HL-60 (cell line): ENCODE measurements around the gene ADGRA1.

ENCODE experiments used
- DNase-seq, 2 experiments: peaks; one replicate each; pipeline ENCODE4 v3.0.0-alpha.2; 2010 to 2020; ENCODE audit warnings: low read depth in 1 of 2, low spot score in 1 of 2
- H3K27ac ChIP-seq: fragments of 250-450 bp; sonication (Bioruptor Pico); replicated peaks from 2 replicates; pipeline ENCODE4 v1.5.1; 2020; ENCODE audit warnings: mild to moderate bottlenecking, moderate library complexity
- H3K27me3 ChIP-seq: fragments of 250-450 bp; sonication (Bioruptor Pico); 2 replicates; pipeline ENCODE4 v1.5.1; 2021; ENCODE audit warnings: mild to moderate bottlenecking, moderate library complexity; ENCODE audit not compliant: insufficient read depth, poor library complexity, severe bottlenecking
- H3K4me3 ChIP-seq: replicated peaks from 2 replicates; pipeline ENCODE4 v1.5.1; 2011; ENCODE audit warnings: mild to moderate bottlenecking, control low read depth, low read length; ENCODE audit not compliant: insufficient read depth
- GABPA ChIP-seq: IDR thresholded peaks from 2 replicates; pipeline ENCODE4 v1.6.1; 2012; ENCODE audit warnings: low read depth
- POLR2AphosphoS5 ChIP-seq: IDR thresholded peaks from 2 replicates; pipeline ENCODE4 v1.6.1; 2012; ENCODE audit warnings: low read depth
- SPI1 ChIP-seq: IDR thresholded peaks from 2 replicates; pipeline ENCODE4 v1.6.1; 2012; ENCODE audit warnings: low read depth, mild to moderate bottlenecking, borderline replicate concordance
- TF ChIP-seq, protein P1 (sequence below): IDR thresholded peaks from one replicate; pipeline ENCODE4 v1.5.1; 2011; ENCODE audit warnings: low read length, control low read depth, inconsistent platforms; ENCODE audit not compliant: insufficient read depth
- TF ChIP-seq, protein P2 (sequence below): IDR thresholded peaks from 2 replicates; pipeline ENCODE4 v1.6.1; 2012; ENCODE audit warnings: low read depth; ENCODE audit not compliant: insufficient replicate concordance

ADGRA1 gene

DNA sequence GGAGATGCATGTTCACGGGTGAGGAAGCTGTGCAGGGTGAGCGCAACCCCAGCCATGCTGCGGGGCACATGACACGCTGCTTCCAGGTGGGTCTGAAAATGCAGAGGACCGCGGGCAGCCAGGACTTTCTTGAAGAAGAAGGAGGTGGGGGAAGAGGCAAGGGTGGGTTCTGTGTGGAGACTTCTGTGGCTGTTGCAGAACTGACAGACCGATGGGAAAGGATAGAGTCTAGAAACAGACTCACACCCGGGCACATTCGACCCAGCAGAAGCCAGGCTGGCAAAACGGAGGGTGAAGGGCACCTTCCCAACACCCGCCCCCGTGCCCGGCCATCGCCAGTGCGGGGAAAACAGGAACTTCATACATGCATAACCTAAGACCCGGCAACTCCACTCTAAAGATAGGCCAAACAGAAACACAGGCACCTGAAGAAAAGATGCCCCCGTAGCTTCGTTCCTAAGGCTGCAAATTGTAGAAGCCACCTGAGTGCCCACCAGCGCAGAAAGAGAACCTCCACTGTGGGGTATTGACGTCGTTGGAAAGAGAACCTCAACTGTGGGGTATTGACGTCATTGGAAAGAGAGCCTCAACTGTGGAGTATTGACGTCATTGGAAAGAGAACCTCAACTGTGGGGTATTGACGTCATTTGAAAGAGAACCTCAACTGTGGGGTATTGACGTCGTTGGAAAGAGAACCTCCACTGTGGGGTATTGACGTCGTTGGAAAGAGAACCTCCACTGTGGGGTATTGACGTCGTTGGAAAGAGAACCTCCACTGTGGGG, 67.5 kb downstream of the ADGRA1 start:
- TF ChIP-seq SPI1 (no peak), POLR2AphosphoS5 (no peak), GABPA (no peak)
- TF ChIP-seq, protein P1, sequence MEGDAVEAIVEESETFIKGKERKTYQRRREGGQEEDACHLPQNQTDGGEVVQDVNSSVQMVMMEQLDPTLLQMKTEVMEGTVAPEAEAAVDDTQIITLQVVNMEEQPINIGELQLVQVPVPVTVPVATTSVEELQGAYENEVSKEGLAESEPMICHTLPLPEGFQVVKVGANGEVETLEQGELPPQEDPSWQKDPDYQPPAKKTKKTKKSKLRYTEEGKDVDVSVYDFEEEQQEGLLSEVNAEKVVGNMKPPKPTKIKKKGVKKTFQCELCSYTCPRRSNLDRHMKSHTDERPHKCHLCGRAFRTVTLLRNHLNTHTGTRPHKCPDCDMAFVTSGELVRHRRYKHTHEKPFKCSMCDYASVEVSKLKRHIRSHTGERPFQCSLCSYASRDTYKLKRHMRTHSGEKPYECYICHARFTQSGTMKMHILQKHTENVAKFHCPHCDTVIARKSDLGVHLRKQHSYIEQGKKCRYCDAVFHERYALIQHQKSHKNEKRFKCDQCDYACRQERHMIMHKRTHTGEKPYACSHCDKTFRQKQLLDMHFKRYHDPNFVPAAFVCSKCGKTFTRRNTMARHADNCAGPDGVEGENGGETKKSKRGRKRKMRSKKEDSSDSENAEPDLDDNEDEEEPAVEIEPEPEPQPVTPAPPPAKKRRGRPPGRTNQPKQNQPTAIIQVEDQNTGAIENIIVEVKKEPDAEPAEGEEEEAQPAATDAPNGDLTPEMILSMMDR: no peak
- TF ChIP-seq, protein P2, sequence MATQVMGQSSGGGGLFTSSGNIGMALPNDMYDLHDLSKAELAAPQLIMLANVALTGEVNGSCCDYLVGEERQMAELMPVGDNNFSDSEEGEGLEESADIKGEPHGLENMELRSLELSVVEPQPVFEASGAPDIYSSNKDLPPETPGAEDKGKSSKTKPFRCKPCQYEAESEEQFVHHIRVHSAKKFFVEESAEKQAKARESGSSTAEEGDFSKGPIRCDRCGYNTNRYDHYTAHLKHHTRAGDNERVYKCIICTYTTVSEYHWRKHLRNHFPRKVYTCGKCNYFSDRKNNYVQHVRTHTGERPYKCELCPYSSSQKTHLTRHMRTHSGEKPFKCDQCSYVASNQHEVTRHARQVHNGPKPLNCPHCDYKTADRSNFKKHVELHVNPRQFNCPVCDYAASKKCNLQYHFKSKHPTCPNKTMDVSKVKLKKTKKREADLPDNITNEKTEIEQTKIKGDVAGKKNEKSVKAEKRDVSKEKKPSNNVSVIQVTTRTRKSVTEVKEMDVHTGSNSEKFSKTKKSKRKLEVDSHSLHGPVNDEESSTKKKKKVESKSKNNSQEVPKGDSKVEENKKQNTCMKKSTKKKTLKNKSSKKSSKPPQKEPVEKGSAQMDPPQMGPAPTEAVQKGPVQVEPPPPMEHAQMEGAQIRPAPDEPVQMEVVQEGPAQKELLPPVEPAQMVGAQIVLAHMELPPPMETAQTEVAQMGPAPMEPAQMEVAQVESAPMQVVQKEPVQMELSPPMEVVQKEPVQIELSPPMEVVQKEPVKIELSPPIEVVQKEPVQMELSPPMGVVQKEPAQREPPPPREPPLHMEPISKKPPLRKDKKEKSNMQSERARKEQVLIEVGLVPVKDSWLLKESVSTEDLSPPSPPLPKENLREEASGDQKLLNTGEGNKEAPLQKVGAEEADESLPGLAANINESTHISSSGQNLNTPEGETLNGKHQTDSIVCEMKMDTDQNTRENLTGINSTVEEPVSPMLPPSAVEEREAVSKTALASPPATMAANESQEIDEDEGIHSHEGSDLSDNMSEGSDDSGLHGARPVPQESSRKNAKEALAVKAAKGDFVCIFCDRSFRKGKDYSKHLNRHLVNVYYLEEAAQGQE: no peak
- DNase-seq: no peak
- peaks cover 22% of the 10 kb centered on the region for H3K27me3 ChIP-seq

DNA sequence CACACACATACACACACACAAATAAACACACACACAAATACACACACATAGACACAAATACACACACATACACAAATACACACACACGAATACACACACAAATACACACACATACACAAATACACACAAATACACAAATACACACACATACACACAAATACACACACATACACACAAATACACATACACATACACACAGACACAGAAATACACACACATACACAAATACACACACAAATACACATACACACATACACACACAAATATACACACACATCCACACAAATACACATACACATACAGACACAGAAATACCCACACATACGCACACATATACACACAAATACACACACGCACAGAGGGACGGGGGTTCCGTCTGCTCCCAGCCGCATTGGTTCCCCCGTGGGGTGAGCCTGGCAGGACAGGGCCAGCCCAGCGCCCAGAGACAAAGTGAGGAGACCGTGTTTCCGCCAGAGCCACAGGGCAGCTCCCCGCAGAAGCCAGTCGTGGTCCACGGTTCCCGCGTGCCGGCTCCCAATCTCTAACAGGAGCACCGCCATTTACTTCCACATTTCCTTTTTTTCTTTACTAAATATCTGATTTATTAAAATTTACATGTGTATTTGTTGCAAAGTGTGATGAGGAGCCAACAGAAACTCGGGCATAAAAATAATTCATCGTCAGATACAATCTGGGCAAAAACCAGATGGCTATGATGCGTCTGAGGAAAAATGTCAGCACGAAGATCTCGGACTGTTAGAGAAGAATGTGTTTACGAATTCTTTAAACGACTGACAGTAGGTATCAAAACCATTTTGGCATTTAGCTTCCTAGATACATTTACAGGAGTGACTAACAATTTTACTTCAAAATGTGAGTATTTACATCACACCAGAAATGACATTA, 69.2 kb downstream of the ADGRA1 start:
- TF ChIP-seq, protein P1: no peak
- TF ChIP-seq SPI1: no peak
- H3K27me3 ChIP-seq: peaks cover 38% of the 10 kb centered on the region
- no peak overlapping the region for H3K4me3 ChIP-seq
- no peak overlapping the region for H3K27ac ChIP-seq
- no peak for DNase-seq

More for the DNA sequence above, 67.5 kb downstream of the ADGRA1 start:
- H3K4me3 ChIP-seq: no peak overlapping the region
- no peak overlapping the region for H3K27ac ChIP-seq

DNA sequence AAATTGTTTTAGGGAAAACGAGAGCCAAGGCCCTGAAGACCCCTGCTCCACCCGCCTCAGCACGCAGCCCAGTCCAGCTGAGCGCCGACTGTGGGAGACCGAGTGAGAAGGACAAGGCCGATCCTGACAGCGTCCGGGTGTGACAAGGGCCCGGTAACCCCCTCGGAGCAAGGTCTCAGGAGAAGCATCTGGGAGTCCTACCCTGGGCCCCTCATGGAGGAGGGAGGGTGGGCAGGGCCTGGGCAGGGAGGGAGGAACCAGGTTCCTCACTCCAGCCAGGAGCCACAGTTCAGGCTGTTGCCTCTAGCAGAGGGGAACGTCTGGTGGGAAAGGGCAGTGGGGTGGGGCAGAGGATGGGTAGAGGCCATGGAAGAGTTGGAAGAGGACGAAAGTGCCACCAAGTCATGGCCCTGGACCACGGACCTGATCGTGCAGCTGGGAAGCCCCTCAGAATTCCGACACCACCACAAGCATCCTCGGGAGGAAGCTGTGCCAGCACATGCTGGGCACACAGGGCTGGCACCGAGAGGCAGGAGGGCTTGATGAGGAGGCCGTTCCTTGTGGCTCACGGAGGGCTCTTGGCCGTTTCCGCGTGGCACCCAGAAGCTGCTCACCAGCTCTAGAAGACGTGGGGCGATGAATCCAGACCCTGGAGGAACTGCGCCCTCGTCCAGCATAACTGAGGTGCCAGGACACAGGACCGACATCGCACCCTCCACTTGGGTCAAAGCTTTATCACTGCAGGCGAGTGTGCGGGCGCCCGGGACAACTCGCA, 70.1 kb downstream of the ADGRA1 start:
- H3K27ac ChIP-seq: no peak overlapping the region
- TF ChIP-seq, protein P1: no peak
- TF ChIP-seq SPI1 (no peak), POLR2AphosphoS5 (no peak), GABPA (no peak)
- TF ChIP-seq, protein P2: no peak

More for the DNA sequence above, 70.1 kb downstream of the ADGRA1 start:
- DNase-seq: no peak
- Histone ChIP-seq H3K27me3 (peaks cover 38% of the 10 kb centered on the region), H3K4me3 (no peak overlapping the region)
